HL-60 (cell line): ENCODE measurements around the gene METTL23.

Experiments used
- DNase-seq, 2 experiments: peaks; one replicate each; pipeline ENCODE4 v3.0.0-alpha.2; 2010 to 2020; ENCODE audit warnings: low read depth in 1 of 2, low spot score in 1 of 2
- H3K27ac ChIP-seq: fragments of 250-450 bp; sonication (Bioruptor Pico); replicated peaks from 2 replicates; pipeline ENCODE4 v1.5.1; 2020; ENCODE audit warnings: mild to moderate bottlenecking, moderate library complexity
- H3K27me3 ChIP-seq: fragments of 250-450 bp; sonication (Bioruptor Pico); 2 replicates; pipeline ENCODE4 v1.5.1; 2021; ENCODE audit warnings: mild to moderate bottlenecking, moderate library complexity; ENCODE audit not compliant: insufficient read depth, poor library complexity, severe bottlenecking
- H3K4me3 ChIP-seq: replicated peaks from 2 replicates; pipeline ENCODE4 v1.5.1; 2011; ENCODE audit warnings: mild to moderate bottlenecking, control low read depth, low read length; ENCODE audit not compliant: insufficient read depth
- GABPA ChIP-seq: IDR thresholded peaks from 2 replicates; pipeline ENCODE4 v1.6.1; 2012; ENCODE audit warnings: low read depth
- POLR2AphosphoS5 ChIP-seq: IDR thresholded peaks from 2 replicates; pipeline ENCODE4 v1.6.1; 2012; ENCODE audit warnings: low read depth
- SPI1 ChIP-seq: IDR thresholded peaks from 2 replicates; pipeline ENCODE4 v1.6.1; 2012; ENCODE audit warnings: low read depth, mild to moderate bottlenecking, borderline replicate concordance
- TF ChIP-seq, protein P1 (sequence below): IDR thresholded peaks from one replicate; pipeline ENCODE4 v1.5.1; 2011; ENCODE audit warnings: low read length, control low read depth, inconsistent platforms; ENCODE audit not compliant: insufficient read depth
- TF ChIP-seq, protein P2 (sequence below): IDR thresholded peaks from 2 replicates; pipeline ENCODE4 v1.6.1; 2012; ENCODE audit warnings: low read depth; ENCODE audit not compliant: insufficient replicate concordance

The METTL23 gene

DNA sequence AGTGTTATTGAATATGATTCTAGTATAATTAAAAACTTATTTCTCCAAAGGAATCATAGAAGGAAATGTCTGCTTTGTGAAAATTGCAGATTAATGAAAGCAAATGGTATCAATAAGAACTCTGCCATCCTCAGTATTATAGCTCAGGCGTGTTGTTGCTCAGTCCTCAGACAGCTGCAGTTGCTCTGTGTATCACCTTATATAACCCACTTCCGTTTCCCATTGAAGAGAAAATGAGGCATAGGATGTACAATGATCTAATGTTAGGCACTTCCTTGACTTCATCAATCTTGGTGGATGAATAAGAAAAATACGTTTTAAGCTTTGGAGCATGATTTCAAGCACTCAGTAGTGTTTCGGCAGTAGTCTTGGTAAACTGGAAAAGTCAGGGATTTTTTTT, 25.4 kb downstream of the METTL23 start:
- Histone ChIP-seq H3K27me3 (no peaks in the 10 kb centered on the region), H3K4me3 (no peak overlapping the region), H3K27ac (no peak overlapping the region)
- TF ChIP-seq, protein P1, sequence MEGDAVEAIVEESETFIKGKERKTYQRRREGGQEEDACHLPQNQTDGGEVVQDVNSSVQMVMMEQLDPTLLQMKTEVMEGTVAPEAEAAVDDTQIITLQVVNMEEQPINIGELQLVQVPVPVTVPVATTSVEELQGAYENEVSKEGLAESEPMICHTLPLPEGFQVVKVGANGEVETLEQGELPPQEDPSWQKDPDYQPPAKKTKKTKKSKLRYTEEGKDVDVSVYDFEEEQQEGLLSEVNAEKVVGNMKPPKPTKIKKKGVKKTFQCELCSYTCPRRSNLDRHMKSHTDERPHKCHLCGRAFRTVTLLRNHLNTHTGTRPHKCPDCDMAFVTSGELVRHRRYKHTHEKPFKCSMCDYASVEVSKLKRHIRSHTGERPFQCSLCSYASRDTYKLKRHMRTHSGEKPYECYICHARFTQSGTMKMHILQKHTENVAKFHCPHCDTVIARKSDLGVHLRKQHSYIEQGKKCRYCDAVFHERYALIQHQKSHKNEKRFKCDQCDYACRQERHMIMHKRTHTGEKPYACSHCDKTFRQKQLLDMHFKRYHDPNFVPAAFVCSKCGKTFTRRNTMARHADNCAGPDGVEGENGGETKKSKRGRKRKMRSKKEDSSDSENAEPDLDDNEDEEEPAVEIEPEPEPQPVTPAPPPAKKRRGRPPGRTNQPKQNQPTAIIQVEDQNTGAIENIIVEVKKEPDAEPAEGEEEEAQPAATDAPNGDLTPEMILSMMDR: no peak
- TF ChIP-seq, protein P2, sequence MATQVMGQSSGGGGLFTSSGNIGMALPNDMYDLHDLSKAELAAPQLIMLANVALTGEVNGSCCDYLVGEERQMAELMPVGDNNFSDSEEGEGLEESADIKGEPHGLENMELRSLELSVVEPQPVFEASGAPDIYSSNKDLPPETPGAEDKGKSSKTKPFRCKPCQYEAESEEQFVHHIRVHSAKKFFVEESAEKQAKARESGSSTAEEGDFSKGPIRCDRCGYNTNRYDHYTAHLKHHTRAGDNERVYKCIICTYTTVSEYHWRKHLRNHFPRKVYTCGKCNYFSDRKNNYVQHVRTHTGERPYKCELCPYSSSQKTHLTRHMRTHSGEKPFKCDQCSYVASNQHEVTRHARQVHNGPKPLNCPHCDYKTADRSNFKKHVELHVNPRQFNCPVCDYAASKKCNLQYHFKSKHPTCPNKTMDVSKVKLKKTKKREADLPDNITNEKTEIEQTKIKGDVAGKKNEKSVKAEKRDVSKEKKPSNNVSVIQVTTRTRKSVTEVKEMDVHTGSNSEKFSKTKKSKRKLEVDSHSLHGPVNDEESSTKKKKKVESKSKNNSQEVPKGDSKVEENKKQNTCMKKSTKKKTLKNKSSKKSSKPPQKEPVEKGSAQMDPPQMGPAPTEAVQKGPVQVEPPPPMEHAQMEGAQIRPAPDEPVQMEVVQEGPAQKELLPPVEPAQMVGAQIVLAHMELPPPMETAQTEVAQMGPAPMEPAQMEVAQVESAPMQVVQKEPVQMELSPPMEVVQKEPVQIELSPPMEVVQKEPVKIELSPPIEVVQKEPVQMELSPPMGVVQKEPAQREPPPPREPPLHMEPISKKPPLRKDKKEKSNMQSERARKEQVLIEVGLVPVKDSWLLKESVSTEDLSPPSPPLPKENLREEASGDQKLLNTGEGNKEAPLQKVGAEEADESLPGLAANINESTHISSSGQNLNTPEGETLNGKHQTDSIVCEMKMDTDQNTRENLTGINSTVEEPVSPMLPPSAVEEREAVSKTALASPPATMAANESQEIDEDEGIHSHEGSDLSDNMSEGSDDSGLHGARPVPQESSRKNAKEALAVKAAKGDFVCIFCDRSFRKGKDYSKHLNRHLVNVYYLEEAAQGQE: no peak
- TF ChIP-seq SPI1 (no peak), GABPA (no peak), POLR2AphosphoS5 (no peak)
- no peak for DNase-seq

DNA sequence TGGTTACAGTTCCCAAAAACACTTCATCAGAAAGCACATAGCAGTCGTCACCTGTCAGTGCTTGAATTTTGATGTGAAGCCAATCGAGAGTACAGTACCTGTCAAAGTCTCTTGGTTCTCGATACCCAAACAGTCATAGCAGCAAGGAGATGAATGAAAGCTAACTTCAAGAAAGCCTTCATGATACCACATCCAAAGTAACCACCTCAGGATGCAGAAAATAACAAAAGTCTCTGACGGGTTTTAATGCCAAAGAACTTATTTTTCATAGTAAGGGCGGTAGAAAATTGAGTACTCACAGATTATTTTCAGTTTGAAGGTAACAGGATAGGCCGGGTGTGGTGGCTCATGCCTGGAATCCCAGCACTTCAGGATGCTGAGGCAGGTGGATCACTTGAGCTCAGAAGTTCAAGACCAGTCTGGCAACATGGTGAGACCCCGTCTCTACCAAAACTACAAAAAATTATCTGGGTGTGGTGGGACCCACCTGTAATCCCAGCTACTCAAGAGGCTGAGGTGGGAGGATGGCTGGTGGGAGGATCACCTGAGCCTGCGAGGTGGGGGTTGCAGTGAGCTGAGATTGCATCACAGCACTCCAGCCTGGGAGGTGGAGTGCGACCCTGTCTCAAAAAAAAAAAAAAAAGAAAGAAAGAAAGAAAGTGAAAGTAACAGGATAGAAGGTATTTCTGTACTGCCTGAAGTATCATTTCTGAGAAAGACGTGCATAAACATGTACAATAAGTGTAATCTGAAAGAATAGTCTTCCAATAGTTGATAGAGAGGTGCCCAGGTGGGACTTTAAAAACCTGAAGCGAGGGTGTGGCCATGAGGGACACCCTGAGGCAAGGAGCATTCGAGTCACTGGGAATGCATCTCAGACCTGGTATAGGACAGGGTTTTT, 26.7 kb downstream of the METTL23 start:
- H3K27me3 ChIP-seq: no peaks in the 10 kb centered on the region
- H3K4me3 ChIP-seq: no peak overlapping the region
- no peak for DNase-seq
- TF ChIP-seq, protein P1: no peak
- TF ChIP-seq GABPA (no peak), POLR2AphosphoS5 (no peak), SPI1 (no peak)
- TF ChIP-seq, protein P2: no peak
- H3K27ac ChIP-seq: no peak overlapping the region

DNA sequence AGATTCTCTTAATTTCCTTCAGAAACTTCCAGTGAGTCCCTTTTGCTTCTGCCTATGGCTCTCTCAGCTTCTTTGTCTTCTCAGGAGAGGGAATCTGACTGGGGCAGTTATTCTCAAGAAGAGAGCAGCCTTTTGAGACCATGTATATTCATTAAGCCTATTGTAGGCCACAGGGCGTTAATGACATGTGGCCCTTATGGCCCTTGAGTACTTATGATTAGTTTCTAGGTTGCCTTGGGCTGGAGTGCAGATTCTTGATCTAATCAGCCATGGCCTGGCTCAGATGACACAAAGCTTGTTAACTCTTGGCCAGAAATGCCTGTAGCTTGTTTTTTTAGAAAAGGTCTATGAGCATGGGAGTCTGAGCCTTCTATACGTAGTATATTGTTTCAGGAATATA, 28.6 kb downstream of the METTL23 start:
- Histone ChIP-seq H3K27me3 (no peaks in the 10 kb centered on the region), H3K27ac (no peak overlapping the region), H3K4me3 (no peak overlapping the region)
- DNase-seq: no peak
- TF ChIP-seq POLR2AphosphoS5: no peak
- TF ChIP-seq GABPA: no peak
- TF ChIP-seq, protein P1: no peak
- no peak for TF ChIP-seq SPI1
- TF ChIP-seq, protein P2: no peak
